ENCODE data around the gene C9orf72. TPM values are rescaled to one million over a fixed set of nuclear protein-coding genes. Genes with fewer than 3 reads are reported as not detected.
"Not testable (repeated sequence)": the region's sequence is repeated elsewhere in the genome, so short reads cannot be mapped to it uniquely, and the experiment has no call there.

C9orf72 gene
- polyA plus RNA-seq (ENCODE audit: insufficient read length in 4 of 4) = 10 to 100 TPM; 16.4 to 31.5 (median 20.5) TPM

GRCh38 chr9:27572918-27573633, at the start of gene C9orf72:
TSS of gene C9orf72 (minus strand) at chr9:27573481. CDS start at chr9:27567120, 6,361 bp downstream.
- peak in 2 of 4 donors; percentile 32 to 39 for DNase-seq (ENCODE audit: low read depth in 4 of 4, low spot score in 2 of 4)

GRCh38 chr9:27622693-27623340, 49.5 kb upstream of the C9orf72 start:
- no peak for DNase-seq (ENCODE audit: low read depth in 4 of 4, low spot score in 2 of 4)

- no peak for DNase-seq (ENCODE audit: low read depth in 4 of 4, low spot score in 2 of 4)
Measured at GRCh38 chr9:27619743-27620142, 46.5 kb upstream of the C9orf72 start.

- DNase-seq (ENCODE audit: low read depth in 4 of 4, low spot score in 2 of 4) = no peak
Measured at GRCh38 chr9:27618066-27618465, 44.8 kb upstream of the C9orf72 start.

- no peak for DNase-seq (ENCODE audit: low read depth in 4 of 4, low spot score in 2 of 4)
Measured at GRCh38 chr9:27614551-27614950, 41.3 kb upstream of the C9orf72 start.

GRCh38 chr9:27612036-27612435, 38.8 kb upstream of the C9orf72 start:
- not testable (repeated sequence) for DNase-seq (ENCODE audit: low read depth in 4 of 4, low spot score in 2 of 4)

GRCh38 chr9:27610622-27611021, 37.3 kb upstream of the C9orf72 start:
- no peak for DNase-seq (ENCODE audit: low read depth in 4 of 4, low spot score in 2 of 4)

- DNase-seq (ENCODE audit: low read depth in 4 of 4, low spot score in 2 of 4) = no peak
Measured at GRCh38 chr9:27602954-27603353, 29.7 kb upstream of the C9orf72 start.

- no peak for DNase-seq (ENCODE audit: low read depth in 4 of 4, low spot score in 2 of 4)
Measured at GRCh38 chr9:27602142-27602861, 29.0 kb upstream of the C9orf72 start.

GRCh38 chr9:27601396-27601795, 28.1 kb upstream of the C9orf72 start:
- DNase-seq (ENCODE audit: low read depth in 4 of 4, low spot score in 2 of 4) = no peak

GRCh38 chr9:27600256-27600655, 27.0 kb upstream of the C9orf72 start:
- DNase-seq (ENCODE audit: low read depth in 4 of 4, low spot score in 2 of 4) = no peak

- no peak for DNase-seq (ENCODE audit: low read depth in 4 of 4, low spot score in 2 of 4)
Measured at GRCh38 chr9:27599870-27600238, 26.6 kb upstream of the C9orf72 start.

GRCh38 chr9:27599102-27599869, 26.0 kb upstream of the C9orf72 start:
- no peak for DNase-seq (ENCODE audit: low read depth in 4 of 4, low spot score in 2 of 4)

- no peak for DNase-seq (ENCODE audit: low read depth in 4 of 4, low spot score in 2 of 4)
Measured at GRCh38 chr9:27595733-27596132, 22.5 kb upstream of the C9orf72 start.

GRCh38 chr9:27591672-27592071, 18.4 kb upstream of the C9orf72 start:
- no peak for DNase-seq (ENCODE audit: low read depth in 4 of 4, low spot score in 2 of 4)

GRCh38 chr9:27591093-27591492, 17.8 kb upstream of the C9orf72 start:
- no peak for DNase-seq (ENCODE audit: low read depth in 4 of 4, low spot score in 2 of 4)

GRCh38 chr9:27590651-27591050, 17.4 kb upstream of the C9orf72 start:
- no peak for DNase-seq (ENCODE audit: low read depth in 4 of 4, low spot score in 2 of 4)

GRCh38 chr9:27589462-27589861, 16.2 kb upstream of the C9orf72 start:
- DNase-seq (ENCODE audit: low read depth in 4 of 4, low spot score in 2 of 4) = no peak

GRCh38 chr9:27586304-27586703, 13.0 kb upstream of the C9orf72 start:
- no peak for DNase-seq (ENCODE audit: low read depth in 4 of 4, low spot score in 2 of 4)

- DNase-seq (ENCODE audit: low read depth in 4 of 4, low spot score in 2 of 4) = no peak
Measured at GRCh38 chr9:27584931-27585330, 11.7 kb upstream of the C9orf72 start.

- no peak for DNase-seq (ENCODE audit: low read depth in 4 of 4, low spot score in 2 of 4)
Measured at GRCh38 chr9:27582794-27583193, 9.5 kb upstream of the C9orf72 start.

Measured in left renal cortex interstitium (tissue), 4 donors.